ENCODE measurements around the gene SNRNP40.

Gene SNRNP40

DNA sequence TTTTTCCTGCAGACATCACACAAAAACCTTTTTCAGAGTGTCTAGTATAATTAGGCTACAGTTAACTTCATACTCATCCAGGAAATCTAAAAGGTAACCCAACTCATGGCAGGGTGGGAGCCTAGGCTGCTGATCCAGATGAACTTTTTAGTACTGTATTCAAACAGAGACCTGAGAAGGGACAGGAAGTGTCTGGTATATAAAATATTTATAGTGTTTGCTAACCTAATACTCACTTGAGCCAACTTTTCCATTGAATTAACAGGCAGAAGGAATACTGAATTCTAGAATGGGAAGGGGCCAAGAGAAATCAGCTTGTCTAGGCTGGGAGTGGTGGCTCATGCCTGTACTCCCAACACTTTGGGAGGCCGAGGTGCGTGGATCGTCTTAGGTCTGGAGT lies 34.7 kb downstream of the SNRNP40 start:
- H3K36me3 Mint-ChIP-seq (ENCODE audit: low read depth), result peaks cover 44% of the 10 kb centered on the region

DNA sequence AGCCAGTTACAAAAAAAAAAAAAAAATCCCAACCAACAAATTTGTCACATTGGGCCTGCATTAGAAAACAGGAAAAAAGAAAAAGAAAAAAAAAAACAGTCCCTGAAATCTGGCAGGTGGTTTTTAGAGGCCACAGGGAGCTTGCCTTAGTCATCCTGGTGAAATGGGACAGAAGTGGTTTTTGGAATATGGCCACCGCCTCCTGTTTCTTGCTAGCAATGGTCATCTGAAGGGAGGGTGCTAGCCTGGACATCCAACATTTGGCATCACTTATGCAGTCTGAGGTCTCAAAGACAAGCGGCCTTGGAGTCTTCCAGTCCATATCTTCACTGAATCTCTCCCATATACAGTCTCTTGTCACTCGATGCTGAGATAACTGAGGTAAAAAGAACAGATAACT lies 36.8 kb downstream of the SNRNP40 start:
- Mint-ChIP-seq H3K4me3 (no peak overlapping the region), H3K27ac (no peak overlapping the region), H3K4me1 (ENCODE audit: low read depth) (no peaks in the 10 kb centered on the region), H3K36me3 (ENCODE audit: low read depth) (peaks cover 29% of the 10 kb centered on the region), H3K27me3 (ENCODE audit: low read depth) (no peaks in the 10 kb centered on the region), H3K9me3 (no peaks in the 10 kb centered on the region)

More for the DNA sequence above, 34.7 kb downstream of the SNRNP40 start:
- H3K9me3 Mint-ChIP-seq, result no peaks in the 10 kb centered on the region
- no peaks in the 10 kb centered on the region for H3K27me3 Mint-ChIP-seq (ENCODE audit: low read depth)
- no peaks in the 10 kb centered on the region for H3K4me1 Mint-ChIP-seq (ENCODE audit: low read depth)
- H3K4me3 Mint-ChIP-seq, result no peak overlapping the region
- no peak overlapping the region for H3K27ac Mint-ChIP-seq

DNA sequence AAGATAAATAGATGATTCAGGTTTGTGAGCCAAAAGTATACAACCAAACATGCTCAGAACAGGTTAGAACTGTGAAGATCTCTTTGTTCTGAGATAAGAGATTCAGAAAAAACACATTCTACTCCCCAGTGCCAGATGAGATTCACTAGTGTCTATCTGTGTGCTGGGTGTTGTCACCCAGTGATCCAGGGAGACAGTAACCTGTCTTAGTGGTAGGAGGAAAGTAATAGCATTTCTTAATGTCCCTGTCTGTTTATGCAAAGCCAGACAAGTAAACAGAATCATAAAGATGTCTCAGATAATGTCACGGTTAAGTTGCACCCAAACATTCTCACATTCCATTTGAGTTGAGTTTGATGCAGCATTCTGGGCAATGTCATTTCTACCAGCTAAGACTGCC lies 38.0 kb downstream of the SNRNP40 start:
- no peak overlapping the region for H3K4me3 Mint-ChIP-seq
- peaks cover 29% of the 10 kb centered on the region for H3K36me3 Mint-ChIP-seq (ENCODE audit: low read depth)
- H3K27me3 Mint-ChIP-seq (ENCODE audit: low read depth), result no peaks in the 10 kb centered on the region
- H3K27ac Mint-ChIP-seq, result no peak overlapping the region
- no peaks in the 10 kb centered on the region for H3K4me1 Mint-ChIP-seq (ENCODE audit: low read depth)
- H3K9me3 Mint-ChIP-seq, result no peaks in the 10 kb centered on the region

DNA sequence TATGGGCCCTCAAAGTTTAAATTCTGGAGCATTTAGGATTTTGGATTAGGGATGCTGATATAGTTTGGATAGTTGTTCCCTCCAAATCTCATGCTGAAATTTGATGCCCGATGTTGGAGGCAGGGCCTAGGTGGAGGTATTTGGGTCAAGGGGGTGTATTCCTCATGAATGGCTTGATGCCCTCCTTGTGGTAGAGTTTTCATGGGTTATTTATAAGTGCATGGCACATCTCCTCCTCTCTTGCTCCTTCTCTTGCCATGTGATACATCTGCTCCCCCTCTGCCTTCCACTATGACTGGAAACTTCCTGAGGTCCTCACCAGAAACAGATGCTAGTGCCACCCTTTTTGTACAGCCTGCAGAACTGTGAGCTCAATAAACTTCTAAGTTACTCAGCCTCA lies 39.4 kb downstream of the SNRNP40 start:
- Mint-ChIP-seq H3K27ac (no peak overlapping the region), H3K4me3 (no peak overlapping the region), H3K36me3 (ENCODE audit: low read depth) (peaks cover 29% of the 10 kb centered on the region), H3K4me1 (ENCODE audit: low read depth) (no peaks in the 10 kb centered on the region), H3K9me3 (no peaks in the 10 kb centered on the region), H3K27me3 (ENCODE audit: low read depth) (no peaks in the 10 kb centered on the region)

GRCh38 chr1:31249854-31250253 lies 46.7 kb downstream of the SNRNP40 start:
- no peaks in the 10 kb centered on the region for H3K4me1 Mint-ChIP-seq (ENCODE audit: low read depth)
- no peak overlapping the region for H3K4me3 Mint-ChIP-seq
- H3K27ac Mint-ChIP-seq, result no peak overlapping the region

GRCh38 chr1:31248276-31248675 lies 48.3 kb downstream of the SNRNP40 start:
- Mint-ChIP-seq H3K36me3 (ENCODE audit: low read depth) (no peaks in the 10 kb centered on the region), H3K4me3 (no peak overlapping the region), H3K4me1 (ENCODE audit: low read depth) (no peaks in the 10 kb centered on the region), H3K27ac (no peak overlapping the region), H3K27me3 (ENCODE audit: low read depth) (peaks cover 4% of the 10 kb centered on the region), H3K9me3 (no peaks in the 10 kb centered on the region)

More at GRCh38 chr1:31249854-31250253, 46.7 kb downstream of the SNRNP40 start:
- Mint-ChIP-seq H3K27me3 (ENCODE audit: low read depth) (peaks cover 3% of the 10 kb centered on the region), H3K9me3 (no peaks in the 10 kb centered on the region), H3K36me3 (ENCODE audit: low read depth) (no peaks in the 10 kb centered on the region)

GRCh38 chr1:31244326-31244725 lies 52.3 kb downstream of the SNRNP40 start:
- no peak overlapping the region for H3K4me3 Mint-ChIP-seq
- peaks cover 2% of the 10 kb centered on the region for H3K36me3 Mint-ChIP-seq (ENCODE audit: low read depth)
- H3K27ac Mint-ChIP-seq, result no peak overlapping the region
- H3K4me1 Mint-ChIP-seq (ENCODE audit: low read depth), result peaks cover 6% of the 10 kb centered on the region
- H3K27me3 Mint-ChIP-seq (ENCODE audit: low read depth), result peaks cover 22% of the 10 kb centered on the region
- H3K9me3 Mint-ChIP-seq, result no peaks in the 10 kb centered on the region

DNA sequence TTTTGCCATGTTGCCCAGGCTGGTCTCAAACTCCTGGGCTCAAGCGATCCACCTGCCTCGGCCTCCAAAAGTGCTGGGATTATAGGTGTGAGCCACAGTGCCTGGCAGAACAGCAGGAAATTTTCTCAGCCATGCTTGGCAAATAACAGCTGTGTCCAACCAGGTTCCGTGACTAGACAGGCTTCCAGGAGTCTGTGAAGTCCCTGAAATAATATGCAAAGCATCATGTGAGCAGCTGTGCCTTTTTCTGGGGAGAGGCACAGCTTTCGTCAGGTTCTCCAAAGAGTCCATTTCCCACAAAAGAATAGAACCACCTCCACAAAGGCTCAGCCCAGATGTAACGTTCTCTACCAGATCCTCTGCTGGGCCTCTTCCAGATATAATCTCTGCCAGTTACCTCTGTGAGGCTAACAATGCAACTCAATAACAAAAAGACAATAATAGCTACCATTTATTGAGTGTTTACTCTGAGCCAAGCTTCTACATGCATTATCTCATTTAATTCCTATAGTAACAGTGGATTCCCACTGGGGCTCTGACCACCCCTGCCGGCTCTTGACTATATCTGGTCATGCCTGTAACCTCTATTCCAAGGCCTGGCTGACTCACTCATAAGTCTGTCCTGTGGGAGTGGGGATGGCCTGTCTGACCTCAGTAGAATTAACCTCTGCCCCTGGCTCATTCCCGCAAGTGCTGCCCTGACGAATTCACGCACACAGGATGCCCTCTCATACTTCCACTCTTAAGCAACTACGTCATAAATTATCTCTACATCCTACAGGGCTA lies 52.9 kb downstream of the SNRNP40 start:
- Mint-ChIP-seq H3K36me3 (ENCODE audit: low read depth) (peaks cover 2% of the 10 kb centered on the region), H3K9me3 (no peaks in the 10 kb centered on the region), H3K27me3 (ENCODE audit: low read depth) (peaks cover 28% of the 10 kb centered on the region), H3K4me3 (no peak overlapping the region), H3K4me1 (ENCODE audit: low read depth) (peaks cover 9% of the 10 kb centered on the region), H3K27ac (no peak overlapping the region)

DNA sequence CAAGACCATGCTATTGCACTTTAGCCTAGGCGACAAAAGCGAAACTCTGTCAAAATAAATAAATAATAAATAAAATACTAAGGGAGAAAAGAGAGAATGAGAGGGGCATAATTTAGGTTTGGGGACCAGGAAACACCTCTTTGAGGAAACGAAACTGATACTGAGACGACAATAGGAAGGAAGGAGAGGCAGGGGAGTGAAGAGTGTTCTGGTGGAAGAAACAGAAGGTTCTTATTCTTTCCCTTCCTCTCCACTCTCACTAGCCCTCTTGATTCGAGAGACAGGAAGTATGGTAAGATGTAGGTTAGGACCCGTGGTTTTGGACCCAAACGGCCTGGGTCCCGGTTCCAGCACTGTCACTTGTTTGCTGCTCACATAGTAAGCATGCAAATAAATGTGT lies 55.3 kb downstream of the SNRNP40 start:
- no peaks in the 10 kb centered on the region for H3K9me3 Mint-ChIP-seq
- H3K36me3 Mint-ChIP-seq (ENCODE audit: low read depth), result peaks cover 2% of the 10 kb centered on the region
- H3K4me1 Mint-ChIP-seq (ENCODE audit: low read depth), result peaks cover 12% of the 10 kb centered on the region
- peaks cover 50% of the 10 kb centered on the region for H3K27me3 Mint-ChIP-seq (ENCODE audit: low read depth)
- H3K27ac Mint-ChIP-seq, result no peak overlapping the region
- H3K4me3 Mint-ChIP-seq, result no peak overlapping the region

DNA sequence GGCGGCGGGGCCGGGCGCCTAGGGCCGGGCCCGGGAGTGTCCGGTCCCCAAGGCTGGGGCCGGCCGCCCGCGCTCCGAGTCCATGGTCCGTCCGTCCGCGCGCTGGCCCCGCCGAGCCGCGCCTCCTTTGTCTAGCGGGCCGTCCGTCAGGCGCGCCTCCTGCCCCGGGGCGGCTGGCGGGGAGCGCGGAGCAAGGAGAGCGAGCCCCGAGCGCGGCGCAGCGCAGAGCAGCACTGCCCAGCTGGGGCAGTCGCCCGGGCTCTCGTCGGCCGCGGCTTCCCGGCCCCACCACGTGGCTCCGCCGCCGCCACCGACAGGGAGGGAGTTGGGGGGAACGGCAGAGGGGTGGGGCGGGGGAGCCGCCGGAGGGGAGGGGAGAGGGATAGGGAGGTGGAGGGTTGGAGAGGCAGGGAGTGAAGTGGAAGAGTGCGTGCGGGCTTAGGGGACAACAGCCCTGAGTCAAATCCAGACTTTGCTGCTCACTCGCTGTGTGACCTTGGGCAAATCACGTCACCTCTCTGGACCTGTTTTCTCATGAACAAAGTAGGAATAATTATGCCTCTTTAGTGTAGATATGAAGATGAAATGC lies 56.8 kb downstream of the SNRNP40 start, which contains the start of gene NKAIN1:
TSS of gene NKAIN1 (minus strand) at position 235 of the 589 bp plus-strand sequence. CDS start 340 bp downstream, outside the sequence.
- peak within 1 kb of the TSS; percentile 52 for H3K4me3 Mint-ChIP-seq
- peaks cover 12% of the 10 kb centered on the region for H3K4me1 Mint-ChIP-seq (ENCODE audit: low read depth)
- H3K9me3 Mint-ChIP-seq, result no peaks in the 10 kb centered on the region
- peaks cover 2% of the 10 kb centered on the region for H3K36me3 Mint-ChIP-seq (ENCODE audit: low read depth)
- peaks cover 60% of the 10 kb centered on the region for H3K27me3 Mint-ChIP-seq (ENCODE audit: low read depth)
- H3K27ac Mint-ChIP-seq, result no peak within 1 kb of the TSS

DNA sequence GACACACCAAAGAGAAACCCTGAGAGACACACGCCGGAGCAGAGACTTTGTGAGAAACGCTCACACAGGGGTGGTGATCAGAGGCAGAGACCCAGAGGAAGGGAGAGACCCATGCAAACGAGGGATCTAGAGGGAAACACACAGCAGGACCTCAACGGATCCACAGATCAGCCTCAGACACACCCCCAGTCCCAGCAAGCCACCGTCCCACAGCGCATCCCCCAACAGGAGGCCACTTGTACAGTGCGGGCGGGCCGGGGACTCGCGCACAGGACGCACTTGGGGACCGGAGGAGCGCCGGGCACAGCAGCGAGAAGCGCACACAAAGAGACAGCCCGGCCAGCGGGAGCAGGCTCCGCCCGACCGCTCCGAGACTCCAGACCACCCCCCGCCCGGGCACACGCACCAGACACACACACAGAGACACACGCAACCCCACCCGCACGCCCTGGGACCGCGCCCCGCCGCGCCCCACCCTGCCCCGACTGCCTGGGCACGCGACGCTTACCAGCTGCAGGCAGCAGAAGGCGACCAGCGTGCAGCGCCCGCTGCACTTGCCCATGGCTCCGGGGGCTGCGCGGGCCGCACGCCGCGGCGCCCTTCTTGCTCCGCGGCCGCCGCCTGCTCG lies 57.5 kb downstream of the SNRNP40 start:
- peaks cover 12% of the 10 kb centered on the region for H3K4me1 Mint-ChIP-seq (ENCODE audit: low read depth)

GRCh38 chr1:31238612-31238985 lies 58.0 kb downstream of the SNRNP40 start:
- Mint-ChIP-seq H3K4me1 (ENCODE audit: low read depth) (peaks cover 12% of the 10 kb centered on the region), H3K27me3 (ENCODE audit: low read depth) (peaks cover 63% of the 10 kb centered on the region)

More for the DNA sequence above, 57.5 kb downstream of the SNRNP40 start:
- Mint-ChIP-seq H3K9me3 (no peaks in the 10 kb centered on the region), H3K27ac (no peak overlapping the region), H3K27me3 (ENCODE audit: low read depth) (peaks cover 63% of the 10 kb centered on the region), H3K36me3 (ENCODE audit: low read depth) (peaks cover 2% of the 10 kb centered on the region), H3K4me3 (peak overlapping the region; percentile 52)

GRCh38 chr1:31234870-31235269 lies 61.7 kb downstream of the SNRNP40 start:
- H3K4me3 Mint-ChIP-seq, result no peak overlapping the region
- H3K9me3 Mint-ChIP-seq, result no peaks in the 10 kb centered on the region
- no peaks in the 10 kb centered on the region for H3K36me3 Mint-ChIP-seq (ENCODE audit: low read depth)
- peaks cover 46% of the 10 kb centered on the region for H3K27me3 Mint-ChIP-seq (ENCODE audit: low read depth)
- no peak overlapping the region for H3K27ac Mint-ChIP-seq
- peaks cover 6% of the 10 kb centered on the region for H3K4me1 Mint-ChIP-seq (ENCODE audit: low read depth)

More at GRCh38 chr1:31238612-31238985, 58.0 kb downstream of the SNRNP40 start:
- H3K9me3 Mint-ChIP-seq, result no peaks in the 10 kb centered on the region
- H3K36me3 Mint-ChIP-seq (ENCODE audit: low read depth), result peaks cover 2% of the 10 kb centered on the region
- no peak overlapping the region for H3K27ac Mint-ChIP-seq
- H3K4me3 Mint-ChIP-seq, result peak overlapping the region; percentile 52

DNA sequence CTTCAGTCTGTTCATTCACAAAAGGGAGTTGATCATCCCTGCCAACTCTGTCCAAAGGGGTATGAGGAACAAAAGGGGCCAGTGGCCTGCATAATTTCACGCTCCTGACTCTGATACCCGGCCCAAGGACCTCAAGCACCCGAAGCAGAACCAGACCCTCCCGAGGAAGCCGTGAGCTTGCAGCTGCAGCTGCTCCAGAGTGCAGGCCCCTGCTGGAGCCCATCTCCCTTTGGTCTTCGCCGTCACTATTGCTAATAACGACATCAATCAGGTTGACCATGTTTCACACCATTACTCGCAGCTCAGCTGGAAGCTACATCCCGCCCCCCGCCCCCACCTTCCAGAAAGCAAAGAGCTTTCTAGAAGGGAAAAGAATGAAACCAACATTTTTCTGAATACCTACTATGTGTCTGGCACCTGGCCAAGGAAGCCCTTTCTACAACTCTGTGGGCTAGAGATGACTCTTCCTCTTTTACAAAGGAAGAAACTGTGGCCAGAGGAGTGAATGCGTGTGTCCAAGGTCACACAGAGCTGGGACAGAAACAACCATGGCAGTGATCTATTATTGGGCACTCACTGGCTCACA lies 62.4 kb downstream of the SNRNP40 start:
- Mint-ChIP-seq H3K4me3 (no peak overlapping the region), H3K27ac (no peak overlapping the region), H3K36me3 (ENCODE audit: low read depth) (no peaks in the 10 kb centered on the region), H3K9me3 (no peaks in the 10 kb centered on the region), H3K27me3 (ENCODE audit: low read depth) (peaks cover 45% of the 10 kb centered on the region), H3K4me1 (ENCODE audit: low read depth) (peaks cover 6% of the 10 kb centered on the region)
